OCI-LY3 (cell line): ENCODE measurements around the gene TMEM184B.

Experiments
- H2AFZ ChIP-seq: fragments of 200-600, 300-600 bp; shearing (Covaris generic); 2 replicates; pipeline ENCODE4 v1.6.0; 2014; ENCODE audit warnings: antibody characterized with exemption, low read depth, low read length
- H3K27ac ChIP-seq: fragments of 200-600, 300-600 bp; sonication (generic); 2 replicates; pipeline ENCODE4 v1.5.1; 2014; ENCODE audit warnings: mild to moderate bottlenecking, low read length, moderate library complexity, mixed read lengths
- H3K27me3 ChIP-seq: fragments of 200-600, 300-600 bp; sonication (generic); 2 replicates; pipeline ENCODE4 v1.6.1; 2014; ENCODE audit warnings: low read depth, low read length, mixed read lengths
- H3K36me3 ChIP-seq: fragments of 200-600, 300-600 bp; sonication (generic); replicated peaks from 2 replicates; pipeline ENCODE3; 2014; ENCODE audit warnings: low read depth, low read length, mixed read lengths
- H3K4me1 ChIP-seq: fragments of 300-600, 200-600 bp; sonication (generic); 2 replicates; pipeline ENCODE4 v1.6.1; 2014; ENCODE audit warnings: low read length, mixed read lengths
- H3K4me2 ChIP-seq: fragments of 200-600, 300-600 bp; sonication (generic); 2 replicates; pipeline ENCODE4 v1.6.1; 2014; ENCODE audit warnings: low read length, mixed read lengths
- H3K4me3 ChIP-seq: fragments of 300-600, 200-600 bp; sonication (generic); 2 replicates; pipeline ENCODE4 v1.5.1; 2014; ENCODE audit warnings: antibody characterized with exemption, mild to moderate bottlenecking, low read length, moderate library complexity
- H3K79me2 ChIP-seq: fragments of 300-600, 200-600 bp; shearing (Covaris generic); 2 replicates; pipeline ENCODE4 v1.6.1; 2014; ENCODE audit warnings: mild to moderate bottlenecking, low read length, mixed read lengths
- H3K9ac ChIP-seq: fragments of 300-600, 200-600 bp; shearing (Covaris generic); 2 replicates; pipeline ENCODE4 v1.6.0; 2014; ENCODE audit warnings: mild to moderate bottlenecking, low read length, moderate library complexity
- H3K9me3 ChIP-seq: fragments of 200-600, 300-600 bp; shearing (Covaris generic); 2 replicates; pipeline ENCODE4 v1.6.1; 2014; ENCODE audit warnings: low read length, mixed read lengths; ENCODE audit not compliant: insufficient read depth
- H4K20me1 ChIP-seq: fragments of 200-600, 300-600 bp; sonication (generic); 2 replicates; pipeline ENCODE4 v1.6.1; 2016; ENCODE audit warnings: low read length, mixed read lengths; ENCODE audit not compliant: insufficient read depth
- CTCF ChIP-seq: fragments of 200-600, 300-600 bp; sonication (generic); IDR thresholded peaks from 2 replicates; pipeline ENCODE4 v1.5.1; 2014; ENCODE audit warnings: antibody characterized with exemption, low read length, low read depth
- EZH2phosphoT487 ChIP-seq: fragments of 200-600 bp; shearing (Covaris generic); IDR thresholded peaks from 2 replicates; pipeline ENCODE4 v1.6.1; 2018; ENCODE audit warnings: antibody characterized with exemption, mixed run types, low read depth

TMEM184B gene

GRCh38 chr22:38230916-38231315 is 41.9 kb downstream of the TMEM184B start:
- H4K20me1 ChIP-seq = peaks cover 29% of the 10 kb centered on the region
- no peak overlapping the region for H2AFZ ChIP-seq
- H3K9me3 ChIP-seq = no peaks in the 10 kb centered on the region
- H3K27me3 ChIP-seq = no peaks in the 10 kb centered on the region
- H3K27ac ChIP-seq = no peak overlapping the region
- H3K4me1 ChIP-seq = no peaks in the 10 kb centered on the region
- no peaks in the 10 kb centered on the region for H3K79me2 ChIP-seq
- no peak overlapping the region for H3K4me3 ChIP-seq
- peaks cover 82% of the 10 kb centered on the region for H3K36me3 ChIP-seq
- no peak overlapping the region for H3K4me2 ChIP-seq
- no peak for TF ChIP-seq CTCF
- no peak overlapping the region for H3K9ac ChIP-seq

- Histone ChIP-seq H3K36me3 (peaks cover 81% of the 10 kb centered on the region), H3K27ac (no peak overlapping the region)
These were observed 42.5 kb downstream of the TMEM184B start for GRCh38 chr22:38230108-38230825.

GRCh38 chr22:38228873-38229740 is 43.7 kb downstream of the TMEM184B start:
- H3K27ac ChIP-seq = no peak overlapping the region
- H2AFZ ChIP-seq = no peak overlapping the region
- no peak overlapping the region for H3K4me3 ChIP-seq
- H3K4me1 ChIP-seq = no peaks in the 10 kb centered on the region
- no peaks in the 10 kb centered on the region for H3K9me3 ChIP-seq
- no peak overlapping the region for H3K9ac ChIP-seq
- no peaks in the 10 kb centered on the region for H3K27me3 ChIP-seq
- peaks cover 14% of the 10 kb centered on the region for H4K20me1 ChIP-seq
- no peak for TF ChIP-seq CTCF
- TF ChIP-seq EZH2phosphoT487 = no peak
- H3K79me2 ChIP-seq = no peaks in the 10 kb centered on the region
- no peak overlapping the region for H3K4me2 ChIP-seq
- peaks cover 79% of the 10 kb centered on the region for H3K36me3 ChIP-seq

More at GRCh38 chr22:38230108-38230825, 42.5 kb downstream of the TMEM184B start:
- Histone ChIP-seq H3K4me2 (no peak overlapping the region), H3K9me3 (no peaks in the 10 kb centered on the region), H3K79me2 (no peaks in the 10 kb centered on the region), H3K9ac (no peak overlapping the region), H3K4me1 (no peaks in the 10 kb centered on the region), H3K27me3 (no peaks in the 10 kb centered on the region), H2AFZ (no peak overlapping the region), H4K20me1 (peaks cover 22% of the 10 kb centered on the region), H3K4me3 (no peak overlapping the region)
- TF ChIP-seq EZH2phosphoT487 (no peak), CTCF (peak; percentile 28)

- H3K27me3 ChIP-seq = no peaks in the 10 kb centered on the region
- peaks cover 18% of the 10 kb centered on the region for H4K20me1 ChIP-seq
- H3K4me2 ChIP-seq = no peak overlapping the region
- no peaks in the 10 kb centered on the region for H3K79me2 ChIP-seq
- TF ChIP-seq EZH2phosphoT487 = no peak
- TF ChIP-seq CTCF = no peak
- no peak overlapping the region for H3K9ac ChIP-seq
- peaks cover 80% of the 10 kb centered on the region for H3K36me3 ChIP-seq
- no peaks in the 10 kb centered on the region for H3K9me3 ChIP-seq
- no peak overlapping the region for H2AFZ ChIP-seq
- H3K4me3 ChIP-seq = no peak overlapping the region
- H3K4me1 ChIP-seq = no peaks in the 10 kb centered on the region
- no peak overlapping the region for H3K27ac ChIP-seq
These were observed 44.4 kb downstream of the TMEM184B start for GRCh38 chr22:38228326-38228872.
